Activated CD8-positive, alpha-beta T cell treated with anti-CD3 and anti-CD28 coated beads, Interleukin-2, amount 10 ng/mL, durations not matched to agents 7 days and 5 days (primary cell): ENCODE results near the gene WDTC1. TPM values are rescaled to one million over a fixed set of nuclear protein-coding genes. Genes with fewer than 3 reads are reported as not detected.
"Not testable (repeated sequence)": the region's sequence is repeated elsewhere in the genome, so short reads cannot be mapped to it uniquely, and the experiment has no call there.

ENCODE experiments used
- ATAC-seq: fragments of 150-1000 bp; cut with Tn5 transposase; one replicate; pipeline ENCODE4 v1.10.0; 2021; ENCODE audit warnings: moderate library complexity
- CTCF ChIA-PET: fragments of 350-600 bp; sonication (Branson Sonifier 250); formaldehyde crosslinking; loops from one replicate; lab custom pipeline; 2021; ENCODE audit warnings: antibody characterized with exemption; lab: Charles Lee
- POLR2A ChIA-PET: fragments of 350-600 bp; sonication (Branson Sonifier 250); formaldehyde crosslinking; loops from one replicate; lab custom pipeline; 2021; ENCODE audit warnings: antibody characterized with exemption; lab: Charles Lee
- DNase-seq: peaks from one replicate; pipeline ENCODE4 v3.0.0-alpha.2; 2020
- H3K27ac Mint-ChIP-seq: one replicate; pipeline ENCODE4 v1.8.0; 2021; ENCODE audit warnings: mild to moderate bottlenecking, mixed read lengths
- H3K27me3 Mint-ChIP-seq: one replicate; pipeline ENCODE4 v1.8.0; 2021; ENCODE audit warnings: low read depth, mixed read lengths
- H3K36me3 Mint-ChIP-seq: one replicate; pipeline ENCODE4 v1.8.0; 2021; ENCODE audit warnings: low read depth, mixed read lengths
- H3K4me1 Mint-ChIP-seq: one replicate; pipeline ENCODE4 v1.8.0; 2021; ENCODE audit warnings: low read depth, mixed read lengths
- H3K4me3 Mint-ChIP-seq: one replicate; pipeline ENCODE4 v1.8.0; 2021; ENCODE audit warnings: mild to moderate bottlenecking, mixed read lengths
- H3K9me3 Mint-ChIP-seq: one replicate; pipeline ENCODE4 v1.8.0; 2022; ENCODE audit warnings: mixed read lengths; ENCODE audit not compliant: insufficient read depth
- total RNA-seq, 2 experiments: library from RNA; stranded (reverse); gene quantifications; one replicate each; pipeline ENCODE4 v1.2.3, GENCODE V29; 2021

Gene WDTC1
- 10 to 100 TPM; 24.7 to 25.0 TPM for total RNA-seq

DNA sequence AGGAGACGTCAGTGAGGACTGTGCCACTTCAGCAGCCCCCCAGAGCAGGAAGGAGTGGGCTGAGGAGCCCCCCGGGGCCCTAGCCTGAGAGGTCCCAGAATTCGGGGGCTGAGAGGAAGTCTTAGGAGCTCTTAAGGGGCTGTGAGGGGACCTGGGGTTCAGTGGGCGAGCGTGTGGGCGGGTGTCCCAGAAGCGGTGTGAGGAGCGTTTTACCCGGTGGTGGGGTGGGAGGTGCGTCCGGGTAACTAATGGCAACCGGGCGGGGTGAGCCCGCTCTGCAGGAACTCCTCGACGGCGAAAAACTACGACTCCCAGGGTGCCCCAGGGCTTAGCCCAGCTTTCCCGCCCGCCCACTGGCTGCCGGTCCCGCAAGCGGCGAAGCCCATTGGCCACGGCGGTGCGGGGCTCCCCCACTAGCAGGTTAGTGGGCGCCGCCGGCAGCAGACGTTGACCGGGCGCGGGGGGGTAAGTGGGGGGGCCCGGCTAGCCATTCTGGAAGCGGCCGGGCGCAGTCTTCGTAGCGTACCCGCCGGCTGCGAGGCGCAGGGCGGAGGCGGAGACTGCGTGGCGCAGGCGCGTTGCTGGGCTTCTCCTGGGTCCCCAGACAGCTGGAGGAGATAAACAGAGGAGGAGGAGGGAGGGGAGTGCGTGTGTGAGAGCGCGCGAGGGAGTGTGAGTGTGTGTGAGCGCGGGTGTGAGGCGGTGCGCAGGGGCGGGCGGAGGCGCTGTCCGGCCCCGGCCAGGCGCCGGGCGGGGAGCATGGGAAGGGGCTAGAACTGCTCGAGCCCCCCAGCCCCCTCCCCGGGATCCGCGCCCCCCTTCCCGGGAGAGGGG, at the start of gene WDTC1:
Gene WDTC1 (plus strand): TSS at position 584 of the 834 bp plus-strand sequence. CDS start 26,423 bp downstream, outside the sequence.
- ChIA-PET CTCF (interaction anchor here (1.0 to 2.3 kb wide), 5 partner anchors 52 to 190 kb away, joined by 3 to 8 read pairs (median 4); no protein-coding TSS in a partner anchor), POLR2A (interaction anchor here (0.9 to 1.1 kb wide), 2 partner anchors 8 to 24 kb away, joined by 3 to 4 read pairs; no protein-coding TSS in a partner anchor)
- Mint-ChIP-seq H3K36me3 (peaks cover 3% of the 10 kb centered on the region), H3K4me3 (peak within 1 kb of the TSS; percentile 96), H3K27ac (peak within 1 kb of the TSS; percentile 94), H3K9me3 (no peaks in the 10 kb centered on the region), H3K27me3 (no peaks in the 10 kb centered on the region), H3K4me1 (peaks cover 32% of the 10 kb centered on the region)
- peak; percentile 95 for ATAC-seq
- DNase-seq: peak; percentile 98

- DNase-seq, H3K27ac Mint-ChIP-seq, ATAC-seq, H3K9me3 Mint-ChIP-seq, H3K27me3 Mint-ChIP-seq, H3K36me3 Mint-ChIP-seq, H3K4me1 Mint-ChIP-seq, H3K4me3 Mint-ChIP-seq: not testable (repeated sequence)
- POLR2A ChIA-PET: interaction anchor here (0.6 kb wide), 1 partner anchor 117 kb away, joined by 3 read pairs; no protein-coding TSS in a partner anchor
- CTCF ChIA-PET: interaction anchor here (1.0 to 2.0 kb wide), 2 partner anchors 13 to 140 kb away, joined by 3 to 5 read pairs; no protein-coding TSS in a partner anchor
Measured at GRCh38 chr1:27184665-27185064, 49.8 kb upstream of the WDTC1 start.

- no peak overlapping the region for H3K4me3 Mint-ChIP-seq
Measured at GRCh38 chr1:27192039-27192529, 42.3 kb upstream of the WDTC1 start.

GRCh38 chr1:27193194-27193593, 41.2 kb upstream of the WDTC1 start:
- ATAC-seq: no peak
- CTCF ChIA-PET: interaction anchor here (1.1 kb wide), 1 partner anchor 101 kb away, joined by 3 read pairs; no protein-coding TSS in a partner anchor

More at GRCh38 chr1:27192039-27192529, 42.3 kb upstream of the WDTC1 start:
- CTCF ChIA-PET: no interaction called here
- H3K9me3 Mint-ChIP-seq: no peaks in the 10 kb centered on the region
- DNase-seq: no peak
- ATAC-seq: no peak
- no peak overlapping the region for H3K27ac Mint-ChIP-seq
- H3K36me3 Mint-ChIP-seq: no peaks in the 10 kb centered on the region
- POLR2A ChIA-PET: no interaction called here
- H3K27me3 Mint-ChIP-seq: peaks cover 6% of the 10 kb centered on the region
- no peaks in the 10 kb centered on the region for H3K4me1 Mint-ChIP-seq

GRCh38 chr1:27201295-27201694, 33.1 kb upstream of the WDTC1 start:
- Mint-ChIP-seq H3K27ac (no peak overlapping the region), H3K4me1 (peaks cover 6% of the 10 kb centered on the region), H3K9me3 (no peaks in the 10 kb centered on the region), H3K27me3 (peaks cover 3% of the 10 kb centered on the region), H3K4me3 (no peak overlapping the region), H3K36me3 (no peaks in the 10 kb centered on the region)
- ATAC-seq (no peak), DNase-seq (no peak)
- CTCF ChIA-PET: interaction anchor here (0.8 kb wide), 1 partner anchor 83 kb away, joined by 3 read pairs; no protein-coding TSS in a partner anchor
- POLR2A ChIA-PET: no interaction called here

More at GRCh38 chr1:27193194-27193593, 41.2 kb upstream of the WDTC1 start:
- no peaks in the 10 kb centered on the region for H3K9me3 Mint-ChIP-seq
- no peak for DNase-seq
- peaks cover 5% of the 10 kb centered on the region for H3K4me1 Mint-ChIP-seq
- peaks cover 6% of the 10 kb centered on the region for H3K27me3 Mint-ChIP-seq
- H3K4me3 Mint-ChIP-seq: no peak overlapping the region
- POLR2A ChIA-PET: no interaction called here
- no peaks in the 10 kb centered on the region for H3K36me3 Mint-ChIP-seq
- no peak overlapping the region for H3K27ac Mint-ChIP-seq

GRCh38 chr1:27203946-27204345, 30.5 kb upstream of the WDTC1 start:
- Mint-ChIP-seq H3K4me3 (no peak overlapping the region), H3K27me3 (peaks cover 6% of the 10 kb centered on the region), H3K36me3 (no peaks in the 10 kb centered on the region), H3K4me1 (no peaks in the 10 kb centered on the region), H3K27ac (no peak overlapping the region), H3K9me3 (no peaks in the 10 kb centered on the region)
- no peak for DNase-seq
- POLR2A ChIA-PET: no interaction called here
- CTCF ChIA-PET: interaction anchor here (0.6 to 1.6 kb wide), 3 partner anchors 80 to 1906 kb away, joined by 3 to 6 read pairs (median 4); no protein-coding TSS in a partner anchor
- no peak for ATAC-seq

GRCh38 chr1:27207238-27207637, 27.2 kb upstream of the WDTC1 start:
- H3K27me3 Mint-ChIP-seq, H3K4me1 Mint-ChIP-seq, ATAC-seq, H3K36me3 Mint-ChIP-seq, H3K9me3 Mint-ChIP-seq, POLR2A ChIA-PET, H3K4me3 Mint-ChIP-seq, DNase-seq, H3K27ac Mint-ChIP-seq, CTCF ChIA-PET: not testable (repeated sequence)

- H3K27ac Mint-ChIP-seq, H3K4me1 Mint-ChIP-seq, H3K36me3 Mint-ChIP-seq, H3K9me3 Mint-ChIP-seq, H3K4me3 Mint-ChIP-seq, POLR2A ChIA-PET, ATAC-seq, DNase-seq, H3K27me3 Mint-ChIP-seq: not testable (repeated sequence)
- CTCF ChIA-PET: interaction anchor here (1.9 kb wide), 1 partner anchor 75 kb away, joined by 6 read pairs; no protein-coding TSS in a partner anchor
Measured at GRCh38 chr1:27208143-27208850, 26.1 kb upstream of the WDTC1 start.

DNA sequence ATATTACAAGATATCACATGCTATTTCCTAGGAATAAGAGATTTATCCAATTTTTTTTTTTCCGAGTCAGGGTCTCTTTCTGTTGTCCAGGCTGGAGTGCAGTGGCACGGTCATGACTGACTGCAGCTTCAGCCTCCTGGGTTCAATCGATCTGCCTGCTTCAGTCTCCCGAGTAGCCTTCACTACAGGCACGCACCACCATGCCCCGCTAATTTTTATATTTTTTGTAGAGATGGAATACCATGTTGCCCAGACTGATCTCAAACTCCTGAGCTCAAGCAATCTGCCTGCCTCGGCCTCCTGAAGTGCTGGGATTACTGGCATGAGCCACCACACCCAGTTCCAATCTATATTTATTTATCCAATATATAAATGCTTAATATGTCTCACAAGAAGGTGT, 18.0 kb upstream of the WDTC1 start:
- CTCF ChIA-PET: interaction anchor here (1.3 kb wide), 1 partner anchor 68 kb away, joined by 7 read pairs; no protein-coding TSS in a partner anchor
- POLR2A ChIA-PET: interaction anchor here (0.7 kb wide), 1 partner anchor 380 kb away, joined by 3 read pairs; no protein-coding TSS in a partner anchor
- Mint-ChIP-seq H3K4me3 (no peak overlapping the region), H3K9me3 (no peaks in the 10 kb centered on the region), H3K27ac (no peak overlapping the region), H3K36me3 (no peaks in the 10 kb centered on the region), H3K4me1 (no peaks in the 10 kb centered on the region), H3K27me3 (peaks cover 14% of the 10 kb centered on the region)
- DNase-seq: no peak
- ATAC-seq: no peak

- Mint-ChIP-seq H3K4me3 (no peak overlapping the region), H3K9me3 (no peaks in the 10 kb centered on the region), H3K4me1 (no peaks in the 10 kb centered on the region), H3K36me3 (no peaks in the 10 kb centered on the region), H3K27ac (no peak overlapping the region), H3K27me3 (peaks cover 14% of the 10 kb centered on the region)
- no peak for DNase-seq
- no peak for ATAC-seq
- ChIA-PET POLR2A (no interaction called here), CTCF (interaction anchor here (1.3 kb wide), 1 partner anchor 67 kb away, joined by 7 read pairs; no protein-coding TSS in a partner anchor)
Measured at GRCh38 chr1:27217401-27217800, 17.0 kb upstream of the WDTC1 start.

DNA sequence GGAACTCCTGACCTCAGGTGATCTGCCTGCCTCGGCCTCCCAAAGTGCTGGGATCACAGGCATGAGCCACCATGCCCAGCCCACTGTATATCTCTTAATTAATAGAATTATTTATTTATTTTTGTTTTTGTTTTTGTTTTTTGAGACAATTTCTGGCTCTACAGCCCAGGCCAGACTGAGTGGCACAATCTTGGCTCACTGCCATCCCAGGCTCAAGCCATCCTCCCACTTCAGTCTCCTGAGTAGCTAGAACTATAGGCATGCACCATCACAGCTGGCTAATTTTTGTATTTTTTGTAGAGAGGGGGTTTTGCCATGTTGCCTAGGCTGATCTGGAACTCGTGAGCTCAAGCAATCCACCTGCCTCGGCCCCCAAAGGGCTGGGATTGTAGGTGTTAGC, 15.7 kb upstream of the WDTC1 start:
- ChIA-PET POLR2A (no interaction called here), CTCF (no interaction called here)
- no peak overlapping the region for H3K4me3 Mint-ChIP-seq
- H3K27me3 Mint-ChIP-seq: peaks cover 14% of the 10 kb centered on the region
- H3K9me3 Mint-ChIP-seq: no peaks in the 10 kb centered on the region
- no peaks in the 10 kb centered on the region for H3K36me3 Mint-ChIP-seq
- ATAC-seq (no peak), DNase-seq (no peak)
- no peaks in the 10 kb centered on the region for H3K4me1 Mint-ChIP-seq
- H3K27ac Mint-ChIP-seq: no peak overlapping the region
